VCaP (cell line): Measurements from ENCODE around the gene FOXS1.

Source experiments
- H3K27ac ChIP-seq: fragments of 450-650 bp; 2 replicates; pipeline ENCODE4 v1.5.1; 2017
- CTCF ChIP-seq: fragments of 450-650 bp; conservative IDR thresholded peaks from 2 replicates; pipeline ENCODE4 v1.5.1; 2017; ENCODE audit warnings: mild to moderate bottlenecking, moderate library complexity

The FOXS1 gene

GRCh38 chr20:31836853-31837608 lies 8.4 kb downstream of the FOXS1 start:
- no peak overlapping the region for H3K27ac ChIP-seq
- no peak for TF ChIP-seq CTCF

GRCh38 chr20:31835977-31836852 lies 9.2 kb downstream of the FOXS1 start:
- no peak overlapping the region for H3K27ac ChIP-seq
- TF ChIP-seq CTCF, result no peak

GRCh38 chr20:31835554-31835953 lies 9.8 kb downstream of the FOXS1 start:
- TF ChIP-seq CTCF, result no peak
- H3K27ac ChIP-seq, result no peak overlapping the region

- no peak overlapping the region for H3K27ac ChIP-seq
- TF ChIP-seq CTCF, result no peak
These were observed 11.4 kb downstream of the FOXS1 start for GRCh38 chr20:31833931-31834521.

- peak; percentile 81 for TF ChIP-seq CTCF
- no peak overlapping the region for H3K27ac ChIP-seq
These were observed 12.1 kb downstream of the FOXS1 start for GRCh38 chr20:31833130-31833930.

- no peak overlapping the region for H3K27ac ChIP-seq
- TF ChIP-seq CTCF, result no peak
These were observed 13.6 kb downstream of the FOXS1 start for GRCh38 chr20:31831771-31832306.
